SKM-1 (cell line): ENCODE data around the gene TCP11L1.
"Not testable (repeated sequence)": the region's sequence is repeated elsewhere in the genome, so short reads cannot be mapped to it uniquely, and the experiment has no call there.

Source experiments
- DNase-seq: peaks from one replicate; lab custom pipeline; 2025; ENCODE audit not compliant: unreplicated experiment; lab: John Stamatoyannopoulos, UW

TCP11L1 gene

GRCh38 chr11:33028537-33028914 is 10.8 kb upstream of the TCP11L1 start:
- DNase-seq: no peak

GRCh38 chr11:33029218-33029617 is 10.2 kb upstream of the TCP11L1 start:
- DNase-seq: not testable (repeated sequence)

DNA sequence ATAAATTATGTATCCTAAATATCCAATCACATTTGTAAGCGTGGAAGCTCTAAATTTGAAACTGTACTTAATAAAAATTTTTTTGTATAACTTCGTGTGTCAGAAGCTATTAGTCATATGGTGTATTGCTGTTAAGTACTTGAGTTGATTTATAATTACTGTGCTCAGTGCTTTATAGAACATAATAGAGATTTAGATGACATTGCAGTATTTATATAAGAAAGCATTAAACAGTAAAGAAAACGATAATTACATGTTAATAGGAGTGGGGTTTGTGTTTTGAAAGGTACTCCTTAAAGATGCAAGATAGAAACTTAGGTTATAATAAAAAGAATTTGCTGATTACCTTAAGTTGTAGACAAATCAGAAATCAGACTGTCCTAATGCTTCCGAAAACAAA is 5.9 kb upstream of the TCP11L1 start:
- DNase-seq: no peak

GRCh38 chr11:33035011-33035410 is 4.4 kb upstream of the TCP11L1 start:
- no peak for DNase-seq

- DNase-seq: no peak
Observed at GRCh38 chr11:33040033-33040861, 875 bp downstream of the TCP11L1 start.

DNA sequence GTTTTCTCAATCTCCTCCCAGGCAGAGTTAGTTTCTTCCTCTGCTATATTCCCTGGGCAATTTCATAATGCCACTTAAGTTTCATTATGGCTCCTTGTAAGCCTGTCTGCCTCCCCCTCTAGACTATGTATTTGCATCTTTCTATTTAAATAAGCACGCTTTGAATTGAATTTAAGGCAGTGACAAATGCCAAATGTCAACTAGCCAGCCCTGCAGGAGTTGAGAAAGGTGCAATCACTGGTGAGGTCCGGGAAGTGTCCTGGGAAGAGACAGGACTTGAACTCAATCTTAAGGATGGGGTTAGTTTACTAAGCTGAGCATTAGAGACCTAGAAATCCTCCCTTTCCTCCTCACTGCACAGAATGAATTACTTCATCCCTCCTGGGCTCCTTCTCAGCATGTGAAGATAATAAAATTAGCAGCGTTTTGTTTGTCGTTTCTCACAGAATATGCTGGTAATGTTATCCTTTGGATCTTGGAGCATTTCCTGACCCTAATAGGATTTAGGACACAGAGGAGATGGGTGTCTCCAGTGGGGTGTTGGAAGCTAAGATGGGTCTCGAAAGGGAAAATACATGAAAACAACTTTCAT is 1.6 kb downstream of the TCP11L1 start:
- DNase-seq: no peak

DNA sequence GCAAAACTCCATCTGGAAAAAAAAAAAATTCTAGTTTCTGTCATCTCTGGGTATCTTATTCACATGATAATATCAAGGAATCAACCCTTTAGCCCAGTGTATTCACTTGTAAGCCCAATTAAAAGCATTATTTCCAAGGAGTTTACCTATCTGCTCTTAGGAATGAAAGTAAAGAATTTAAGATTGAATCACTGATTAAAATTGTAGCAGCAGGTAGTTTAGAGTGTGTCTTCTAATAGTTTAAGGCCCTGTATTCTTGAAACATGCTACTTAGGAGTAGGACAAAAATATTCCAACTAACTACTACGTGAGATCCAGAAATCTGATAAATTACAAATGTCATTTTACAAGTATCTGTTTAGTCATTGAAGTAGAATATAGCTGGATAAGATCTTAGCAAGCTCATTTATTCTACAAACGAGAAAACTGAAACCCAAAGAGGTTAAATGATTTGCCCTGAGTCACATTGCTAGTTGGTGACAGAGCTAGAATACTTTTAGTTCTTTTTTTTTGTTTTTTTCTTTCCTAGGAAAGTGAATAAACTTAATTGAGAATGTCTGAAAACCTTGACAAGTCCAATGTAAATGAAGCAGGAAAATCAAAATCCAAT is 4.0 kb downstream of the TCP11L1 start:
- no peak for DNase-seq

- DNase-seq: no peak
Observed at GRCh38 chr11:33044285-33044756, 4.9 kb downstream of the TCP11L1 start.

DNA sequence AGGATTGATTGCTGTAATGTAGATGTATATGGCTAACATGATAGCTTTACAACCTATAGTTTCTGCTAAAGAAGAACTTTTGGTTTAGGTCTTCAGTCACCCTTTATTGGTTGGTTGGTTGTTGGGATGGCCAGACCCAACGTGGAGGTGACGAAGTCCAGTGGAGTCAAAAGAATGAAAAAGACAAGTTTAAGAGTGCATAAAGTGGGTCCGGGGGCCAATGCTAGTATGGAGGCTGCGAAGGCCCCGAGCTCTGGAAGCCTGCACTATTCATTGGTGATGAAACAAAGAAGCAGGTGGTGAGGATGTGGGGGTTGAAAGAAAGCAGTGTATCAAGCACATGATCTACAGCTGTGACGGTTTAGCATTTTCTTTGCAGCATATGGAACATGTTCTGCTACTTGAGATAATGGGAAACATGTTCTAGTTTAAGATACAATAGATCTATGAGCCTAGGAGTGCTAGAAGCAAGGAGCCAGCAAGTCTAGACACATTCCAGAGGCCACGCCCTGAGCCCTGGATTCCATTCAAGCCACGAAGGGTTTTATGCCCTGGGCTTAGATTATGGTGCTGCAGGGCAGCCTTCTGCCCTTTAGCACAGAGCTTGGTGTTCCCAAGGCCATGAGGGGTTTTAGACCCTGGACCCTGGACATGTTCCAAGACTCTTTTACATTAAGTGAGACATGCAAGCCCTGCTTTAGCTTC is 6.3 kb downstream of the TCP11L1 start:
- DNase-seq: no peak

DNA sequence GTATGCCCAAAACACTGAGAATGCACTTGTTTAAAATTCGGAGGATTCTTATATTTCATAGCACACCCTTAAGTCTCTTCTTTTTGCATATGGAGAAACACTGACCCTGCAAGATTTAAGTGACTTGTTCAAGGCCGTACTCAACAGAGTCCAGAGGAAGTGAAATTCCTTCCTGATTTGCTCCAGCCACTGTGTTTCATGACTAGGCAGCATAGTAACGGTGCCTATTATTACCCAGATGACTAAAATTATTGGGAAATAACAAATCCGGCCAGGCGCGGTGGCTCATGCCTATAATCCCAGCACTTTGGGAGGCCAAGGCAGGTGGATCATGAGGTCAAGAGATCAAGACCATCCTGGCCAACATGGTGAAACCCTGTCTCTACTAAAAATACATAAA is 9.3 kb downstream of the TCP11L1 start:
- not testable (repeated sequence) for DNase-seq

DNA sequence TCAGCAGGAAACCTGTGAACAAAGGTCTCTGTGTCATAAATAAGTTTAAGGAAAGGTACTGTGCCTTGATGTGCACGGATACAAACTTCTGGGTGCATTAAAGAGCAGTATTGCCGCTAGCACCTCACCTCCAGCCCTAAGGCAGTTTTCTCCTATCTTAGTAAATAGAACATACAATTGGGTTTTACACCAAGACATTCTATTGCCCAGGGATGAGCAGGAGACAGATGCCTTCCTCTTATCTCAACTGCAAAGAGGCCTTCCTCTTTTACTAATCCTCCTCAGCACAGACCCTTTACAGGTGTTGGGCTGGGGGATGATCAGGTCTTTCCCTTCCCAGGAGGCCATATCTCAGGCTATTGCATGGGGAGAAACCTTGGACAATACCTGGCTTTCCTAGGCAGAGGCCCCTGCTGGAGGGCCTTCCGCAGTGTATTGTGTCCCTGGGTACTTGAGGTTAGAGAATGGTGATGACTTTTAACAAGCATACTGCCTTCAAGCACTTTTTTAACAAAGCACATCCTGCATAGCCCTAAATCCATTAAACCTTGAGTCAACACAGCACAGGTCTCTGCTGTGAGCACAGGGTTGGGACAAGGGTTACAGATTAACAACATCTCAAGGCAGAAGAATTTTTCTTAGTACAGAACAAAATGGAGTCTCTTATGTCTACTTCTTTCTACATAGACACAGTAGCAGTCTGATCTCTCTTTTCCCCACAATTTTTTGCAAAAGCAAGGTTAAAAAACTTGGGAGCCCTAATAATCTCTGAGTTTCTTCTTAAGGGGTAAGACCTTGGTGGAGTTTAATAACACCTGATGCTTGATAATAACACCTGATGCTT is 10.4 kb downstream of the TCP11L1 start:
- not testable (repeated sequence) for DNase-seq

GRCh38 chr11:33052231-33052630 is 12.9 kb downstream of the TCP11L1 start:
- peak; percentile 36 for DNase-seq

DNA sequence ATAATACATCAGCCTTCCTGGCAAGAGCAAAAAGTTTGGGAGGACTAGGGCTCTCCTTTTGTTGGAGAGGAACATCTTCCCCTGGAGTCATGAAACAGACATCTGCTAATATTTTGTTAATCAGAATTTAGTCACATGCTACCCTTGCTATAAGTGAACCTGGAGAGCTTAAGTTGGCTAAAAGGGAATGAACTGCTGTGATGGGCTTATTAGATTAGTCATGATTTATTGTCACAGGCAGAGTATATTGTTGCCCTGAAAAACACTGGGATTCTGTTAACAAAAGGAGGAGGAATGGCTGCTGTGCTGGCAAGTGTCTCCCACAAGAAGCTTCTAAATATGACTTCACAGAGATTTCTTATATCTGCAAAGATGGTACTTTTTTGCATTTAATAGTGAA is 16.0 kb downstream of the TCP11L1 start:
- DNase-seq: no peak

DNA sequence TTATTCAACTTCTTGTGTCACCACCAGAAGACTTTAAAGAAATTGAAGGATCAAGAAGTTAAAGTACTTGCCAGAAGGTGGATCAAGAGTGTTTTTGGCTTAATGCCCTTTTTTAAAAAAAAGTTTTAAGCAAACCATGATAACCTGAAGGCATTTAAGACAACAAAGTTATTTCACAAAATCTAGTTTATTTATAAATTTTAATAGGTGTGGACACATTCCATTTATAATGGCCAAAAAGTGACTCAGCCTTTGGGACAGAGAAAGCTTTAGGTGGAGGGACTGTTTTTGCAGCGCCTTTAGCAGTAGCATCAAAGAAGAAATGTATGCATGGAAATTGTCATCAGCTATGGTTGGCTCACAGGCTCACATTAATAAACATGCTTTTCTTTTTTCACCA is 17.9 kb downstream of the TCP11L1 start:
- DNase-seq: no peak

DNA sequence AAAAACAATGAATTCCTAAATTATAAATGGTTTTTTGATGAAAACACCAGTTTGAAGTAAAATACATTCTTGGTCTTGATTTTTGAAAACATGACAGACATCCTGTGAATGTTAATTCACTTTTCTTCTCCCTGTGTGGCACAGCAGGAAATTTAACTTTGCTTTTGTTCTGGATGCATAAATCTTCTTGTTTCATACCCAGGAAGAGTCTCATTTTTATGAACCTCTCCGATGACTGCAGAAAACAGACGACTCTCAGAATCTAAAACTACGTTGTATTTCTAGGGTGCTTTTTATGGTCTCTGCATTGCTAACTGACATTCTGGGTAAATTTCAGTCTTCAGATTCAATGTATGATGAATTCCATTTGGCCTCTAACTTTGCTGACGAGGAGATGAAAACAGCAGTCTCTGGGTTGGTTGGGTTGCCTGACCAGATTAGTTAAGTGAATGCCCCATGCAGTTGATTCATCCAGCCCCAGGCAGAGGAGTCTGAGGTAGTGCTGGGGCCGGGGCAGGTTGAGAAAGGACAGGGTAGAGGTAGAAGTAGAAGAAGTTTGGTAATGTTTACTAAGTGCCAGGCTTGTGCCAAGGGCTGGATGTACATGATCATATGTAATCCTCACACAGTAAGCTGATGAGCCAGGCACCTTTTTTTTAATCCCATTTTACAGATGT is 20.1 kb downstream of the TCP11L1 start:
- no peak for DNase-seq

- no peak for DNase-seq
Observed at GRCh38 chr11:33060271-33060670, 20.9 kb downstream of the TCP11L1 start.

DNA sequence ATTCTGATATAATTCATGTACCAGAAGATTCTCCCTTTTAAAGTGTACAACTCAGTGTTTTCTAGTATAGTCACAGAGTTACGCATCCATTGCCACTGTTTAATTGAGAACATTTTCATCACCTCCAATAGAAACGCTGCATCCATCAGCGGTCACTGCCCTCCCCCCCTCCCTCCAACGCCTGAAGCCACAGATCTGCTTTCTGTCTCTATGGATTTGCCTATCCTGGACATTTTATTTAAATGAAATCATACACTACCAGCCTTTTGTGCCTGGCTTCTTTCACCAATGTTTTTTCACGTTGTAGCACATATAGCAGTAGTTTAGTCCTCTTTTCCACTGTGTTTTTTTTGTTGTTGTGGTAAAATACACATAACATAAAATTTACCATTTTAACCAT is 22.8 kb downstream of the TCP11L1 start:
- no peak for DNase-seq

GRCh38 chr11:33063326-33063881 is 24.0 kb downstream of the TCP11L1 start:
- DNase-seq: peak; percentile 44

- DNase-seq: peak; percentile 32
Observed at GRCh38 chr11:33064033-33064825, 24.9 kb downstream of the TCP11L1 start.
